B cell (primary cell): ENCODE measurements around the gene DKKL1. TPM values are rescaled to one million over a fixed set of nuclear protein-coding genes. Genes with fewer than 3 reads are reported as not detected.

Source experiments
- ATAC-seq: fragments of 200-7000 bp; cut with Tn5 transposase; one replicate; pipeline ENCODE4 v1.10.0; 2021; ENCODE audit warnings: low read depth, mild to moderate bottlenecking, moderate number of reproducible peaks, moderate library complexity
- CTCF ChIA-PET: fragments of 350-600 bp; sonication (Branson Sonifier 250); formaldehyde crosslinking; loops from one replicate; lab custom pipeline; 2021; ENCODE audit warnings: antibody characterized with exemption, inconsistent platforms; lab: Charles Lee
- POLR2A ChIA-PET: fragments of 350-600 bp; sonication (Branson Sonifier 250); formaldehyde crosslinking; loops from one replicate; lab custom pipeline; 2021; ENCODE audit warnings: antibody characterized with exemption; lab: Charles Lee
- DNase-seq: peaks from one replicate; pipeline ENCODE4 v3.0.0; 2013
- H2AFZ ChIP-seq: 2 replicates; pipeline ENCODE4 v1.6.1; 2012; ENCODE audit warnings: mild to moderate bottlenecking, low read depth, low read length; ENCODE audit not compliant: insufficient read depth, poor library complexity, severe bottlenecking
- H3K27ac ChIP-seq, 2 donors: 1 replicate in 1 of 2; 2 replicates in 1 of 2; pipeline ENCODE4 v1.5.1; 2012 to 2013; ENCODE audit warnings: low read length in 2 of 2, mild to moderate bottlenecking in 2 of 2, moderate library complexity in 1 of 2
- H3K27me3 ChIP-seq, 4 experiments: fragments of 200-600 bp in 1 of 4; sonication (generic) in 1 of 4; replicated peaks in 1 of 4; 1 replicate in 2 of 4; 2 replicates in 2 of 4; pipeline versions ENCODE4 v1.6.1 to v1.7.0; 2013 to 2016; ENCODE audit warnings: low read length in 3 of 4, mild to moderate bottlenecking in 2 of 4, mixed read lengths in 1 of 4, moderate library complexity in 1 of 4; ENCODE audit not compliant: insufficient read depth in 4 of 4, control insufficient read depth in 3 of 4; ENCODE audit errors: control extremely low read depth in 1 of 4
- H3K36me3 ChIP-seq, 2 experiments: replicated peaks in 1 of 2; 1 replicate in 1 of 2; 2 replicates in 1 of 2; pipeline versions ENCODE4 v1.6.1 to v1.7.1; 2013; ENCODE audit warnings: low read length in 1 of 2; ENCODE audit not compliant: insufficient read depth in 2 of 2, control insufficient read depth in 1 of 2; ENCODE audit errors: control extremely low read depth in 1 of 2, extremely low read depth in 1 of 2
- H3K4me1 ChIP-seq, 2 donors: fragments of 200-600 bp in 1 of 2; sonication (generic) in 1 of 2; 1 replicate in 1 of 2; 2 replicates in 1 of 2; pipeline versions ENCODE4 v1.5.1 to v1.6.1; 2013 to 2017; ENCODE audit warnings: low read length in 2 of 2; ENCODE audit not compliant: control insufficient read depth in 2 of 2, insufficient read depth in 2 of 2
- H3K4me2 ChIP-seq: replicated peaks from 2 replicates; pipeline ENCODE3; 2012; ENCODE audit warnings: mild to moderate bottlenecking, low read depth, low read length; ENCODE audit not compliant: poor library complexity, severe bottlenecking
- H3K4me3 ChIP-seq, 5 experiments: fragments of 200-600 bp in 1 of 5; sonication (generic) in 1 of 5; 1 replicate in 3 of 5; 2 replicates in 2 of 5; pipeline versions ENCODE4 v1.5.1 to v1.7.0; 2011 to 2016; ENCODE audit warnings: low read length in 4 of 5, mild to moderate bottlenecking in 4 of 5, low read depth in 2 of 5, control low read depth in 1 of 5, moderate library complexity in 1 of 5; ENCODE audit not compliant: insufficient read depth in 1 of 5; ENCODE audit errors: control extremely low read depth in 1 of 5, extremely low read depth in 1 of 5
- H3K79me2 ChIP-seq: fragments of 200-600 bp; sonication (generic); one replicate; pipeline ENCODE4 v1.6.0; 2016; ENCODE audit warnings: low read length; ENCODE audit not compliant: control insufficient read depth, insufficient read depth
- H3K9ac ChIP-seq: fragments of 200-600 bp; sonication (generic); 2 replicates; pipeline ENCODE4 v1.6.1; 2017; ENCODE audit warnings: mild to moderate bottlenecking, low read length, moderate library complexity
- H3K9me3 ChIP-seq, 3 donors: one replicate each; pipeline versions ENCODE4 v1.6.1 to v1.7.1; 2013; ENCODE audit warnings: low read length in 2 of 3; ENCODE audit not compliant: control insufficient read depth in 2 of 3, insufficient read depth in 1 of 3; ENCODE audit errors: control extremely low read depth in 1 of 3
- H4K20me1 ChIP-seq: 2 replicates; pipeline ENCODE4 v1.6.0; 2012; ENCODE audit warnings: mild to moderate bottlenecking, low read length; ENCODE audit not compliant: insufficient read depth, control insufficient read depth, poor library complexity, severe bottlenecking
- H3K27ac Mint-ChIP-seq: one replicate; pipeline ENCODE4 v1.8.0; 2021; ENCODE audit warnings: mixed read lengths
- H3K27me3 Mint-ChIP-seq: one replicate; pipeline ENCODE4 v1.8.0; 2021; ENCODE audit warnings: mixed read lengths
- H3K4me1 Mint-ChIP-seq: one replicate; pipeline ENCODE4 v1.8.0; 2021; ENCODE audit warnings: mixed read lengths
- H3K4me3 Mint-ChIP-seq: one replicate; pipeline ENCODE4 v1.8.0; 2021; ENCODE audit warnings: mixed read lengths
- H3K9me3 Mint-ChIP-seq: one replicate; pipeline ENCODE4 v1.8.0; 2022; ENCODE audit warnings: mixed read lengths; ENCODE audit not compliant: insufficient read depth
- EZH2 ChIP-seq: IDR thresholded peaks from 2 replicates; pipeline ENCODE4 v1.6.1; 2012; ENCODE audit warnings: borderline replicate concordance, low read depth, mild to moderate bottlenecking, moderate library complexity, low read length; ENCODE audit not compliant: insufficient read depth, poor library complexity, severe bottlenecking
- WGBS: methylation state at CpG from one replicate; pipeline ENCODE4 v1.1.5; 2013; ENCODE audit warnings: missing lambda C conversion rate; ENCODE audit not compliant: insufficient coverage; 5-methylcytosine and 5-hydroxymethylcytosine counted together
- intact Hi-C: fragments of 100-400 bp; cut with micrococcal nuclease; formaldehyde crosslinking; loops from one replicate; pipeline ENCODE4 v1.10.0; 2022
- polyA plus RNA-seq: library from polyadenylated mRNA; depleted of rRNA; stranded (reverse); fragments of >200 nt; gene quantifications from 2 replicates; pipeline ENCODE4 v1.2.3, GENCODE V29; 2012
- total RNA-seq, 2 donors: library from RNA; stranded (reverse); fragments of 120-200 nt in 1 of 2; gene quantifications; 1 replicate in 1 of 2; 2 replicates in 1 of 2; pipeline versions ENCODE4 v1.2.3 to v1.2.4, GENCODE V29; 2013 to 2022
- TF ChIP-seq, protein P1 (sequence below): fragments of 200-600 bp; IDR thresholded peaks from one replicate; pipeline ENCODE4 v1.8.0; 2022; ENCODE audit warnings: antibody characterized with exemption, mild to moderate bottlenecking

Gene DKKL1
- total and polyA plus RNA-seq, 2 donors (not counting 1 experiment from before 2014, with no cell fraction given), result 1.2 to 1.6 TPM

DNA sequence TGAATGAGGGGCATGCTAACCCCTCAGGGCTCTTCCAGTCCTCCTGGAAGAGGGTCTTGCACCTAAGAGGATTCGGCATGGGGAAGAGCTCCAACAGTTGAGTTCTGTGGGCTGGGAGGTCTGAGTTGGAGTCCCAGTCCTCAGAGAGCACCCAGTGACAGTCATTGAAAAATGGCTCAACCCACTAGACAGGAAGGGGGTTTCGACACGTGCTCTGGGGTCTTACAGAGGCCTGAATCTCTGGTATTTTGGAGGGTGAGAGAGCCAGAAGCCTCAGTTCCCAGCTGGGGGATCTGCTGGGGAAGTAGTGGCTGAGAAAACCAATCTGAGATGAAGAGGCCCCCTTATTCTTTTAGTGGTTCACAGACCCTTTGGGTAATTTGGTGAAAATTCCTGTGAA, 50.6 kb downstream of the DKKL1 start:
- H3K36me3 ChIP-seq, result no peaks in the 10 kb centered on the region
- no peaks in the 10 kb centered on the region for H4K20me1 ChIP-seq
- intact Hi-C loops, result no loop called here
- H3K27me3 ChIP-seq, result peaks cover 0 to 30% (median 8%) of the 10 kb centered on the region in 4 experiments
- H3K4me3 Mint-ChIP-seq, result no peak overlapping the region
- CTCF ChIA-PET, result interaction anchor here (1.3 kb wide), 1 partner anchor 11 kb away, joined by 3 read pairs; the partner anchor contains the start of gene GFY
- peaks cover 27 to 51% of the 10 kb centered on the region in 2 donors for H3K4me1 ChIP-seq
- WGBS, result 84% methylated on average over 3 of the region's 3 CpGs
- no peaks in the 10 kb centered on the region for H3K79me2 ChIP-seq
- no peak overlapping the region for H3K27ac ChIP-seq
- H3K9ac ChIP-seq, result no peak overlapping the region
- POLR2A ChIA-PET, result no interaction called here
- no peak overlapping the region for H2AFZ ChIP-seq
- H3K4me2 ChIP-seq, result no peak overlapping the region
- TF ChIP-seq, protein P1, sequence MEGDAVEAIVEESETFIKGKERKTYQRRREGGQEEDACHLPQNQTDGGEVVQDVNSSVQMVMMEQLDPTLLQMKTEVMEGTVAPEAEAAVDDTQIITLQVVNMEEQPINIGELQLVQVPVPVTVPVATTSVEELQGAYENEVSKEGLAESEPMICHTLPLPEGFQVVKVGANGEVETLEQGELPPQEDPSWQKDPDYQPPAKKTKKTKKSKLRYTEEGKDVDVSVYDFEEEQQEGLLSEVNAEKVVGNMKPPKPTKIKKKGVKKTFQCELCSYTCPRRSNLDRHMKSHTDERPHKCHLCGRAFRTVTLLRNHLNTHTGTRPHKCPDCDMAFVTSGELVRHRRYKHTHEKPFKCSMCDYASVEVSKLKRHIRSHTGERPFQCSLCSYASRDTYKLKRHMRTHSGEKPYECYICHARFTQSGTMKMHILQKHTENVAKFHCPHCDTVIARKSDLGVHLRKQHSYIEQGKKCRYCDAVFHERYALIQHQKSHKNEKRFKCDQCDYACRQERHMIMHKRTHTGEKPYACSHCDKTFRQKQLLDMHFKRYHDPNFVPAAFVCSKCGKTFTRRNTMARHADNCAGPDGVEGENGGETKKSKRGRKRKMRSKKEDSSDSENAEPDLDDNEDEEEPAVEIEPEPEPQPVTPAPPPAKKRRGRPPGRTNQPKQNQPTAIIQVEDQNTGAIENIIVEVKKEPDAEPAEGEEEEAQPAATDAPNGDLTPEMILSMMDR, result no peak
- no peak for TF ChIP-seq EZH2
- H3K4me1 Mint-ChIP-seq, result peaks cover 44% of the 10 kb centered on the region
- H3K9me3 ChIP-seq, result peaks cover 0 to 4% (median 0%) of the 10 kb centered on the region in 3 donors
- peaks cover 16% of the 10 kb centered on the region for H3K27me3 Mint-ChIP-seq
- H3K4me3 ChIP-seq, result no peak overlapping the region
- ATAC-seq, result no peak
- no peak for DNase-seq
- H3K9me3 Mint-ChIP-seq, result no peaks in the 10 kb centered on the region
- H3K27ac Mint-ChIP-seq, result no peak overlapping the region

- Histone ChIP-seq H3K9ac (no peak overlapping the region), H3K9me3 (peaks cover 0 to 5% (median 0%) of the 10 kb centered on the region in 3 donors), H3K27ac (no peak overlapping the region), H3K27me3 (peaks cover 0 to 40% (median 18%) of the 10 kb centered on the region in 4 experiments), H3K4me2 (no peak overlapping the region), H2AFZ (no peak overlapping the region), H3K4me1 (peaks cover 17 to 41% of the 10 kb centered on the region in 2 donors), H3K36me3 (no peaks in the 10 kb centered on the region), H3K79me2 (no peaks in the 10 kb centered on the region), H3K4me3 (no peak overlapping the region), H4K20me1 (no peaks in the 10 kb centered on the region)
- ChIA-PET POLR2A (interaction anchor here (0.6 kb wide), 1 partner anchor 245 kb away, joined by 4 read pairs; no protein-coding TSS in a partner anchor), CTCF (interaction anchor here (1.3 to 3.2 kb wide), 2 partner anchors 23 to 114 kb away, joined by 5 to 12 read pairs; no protein-coding TSS in a partner anchor)
- H3K4me3 Mint-ChIP-seq, result peak overlapping the region; percentile 16
- peaks cover 34% of the 10 kb centered on the region for H3K4me1 Mint-ChIP-seq
- peak overlapping the region; percentile 15 for H3K27ac Mint-ChIP-seq
- 39% methylated on average over 6 of the region's 15 CpGs for WGBS
- peak; percentile 83 for ATAC-seq
- H3K9me3 Mint-ChIP-seq, result no peaks in the 10 kb centered on the region
- peaks cover 26% of the 10 kb centered on the region for H3K27me3 Mint-ChIP-seq
- DNase-seq, result peak; percentile 59
- no peak for TF ChIP-seq EZH2
- TF ChIP-seq, protein P1, result no peak
- intact Hi-C loops, result no loop called here
Measured at GRCh38 chr19:49415102-49415809, 51.6 kb downstream of the DKKL1 start.
